Thoracic aorta (tissue), 2 donors: ENCODE measurements around the gene ACTN1. TPM values are rescaled to one million over a fixed set of nuclear protein-coding genes. Genes with fewer than 3 reads are reported as not detected.

Source experiments
- ATAC-seq: fragments of 150-250 bp; one replicate; pipeline ENCODE4 v1.8.0; 2017; ENCODE audit warnings: low read depth; ENCODE audit not compliant: insufficient number of reproducible peaks, low FRiP score
- DNase-seq: peaks from one replicate; pipeline ENCODE4 v3.0.0-alpha.2; 2020; ENCODE audit warnings: low spot score
- H3K27ac ChIP-seq, 2 donors: fragments of 200-600 bp; sonication (generic); 1 replicate in 1 of 2; 2 replicates in 1 of 2; pipeline ENCODE4 v1.5.1; 2016; ENCODE audit warnings: mild to moderate bottlenecking in 2 of 2, moderate library complexity in 2 of 2
- H3K27me3 ChIP-seq: fragments of 200-600 bp; sonication (generic); replicated peaks from 2 replicates; pipeline ENCODE4 v1.6.0; 2016; ENCODE audit warnings: mild to moderate bottlenecking; ENCODE audit not compliant: insufficient read depth
- H3K36me3 ChIP-seq: fragments of 200-600 bp; sonication (generic); one replicate; pipeline ENCODE4 v1.5.1; 2016
- H3K4me1 ChIP-seq, 2 donors: fragments of 200-600 bp; sonication (generic); 1 replicate in 1 of 2; 2 replicates in 1 of 2; pipeline versions ENCODE4 v1.5.1 to v1.6.0; 2016; ENCODE audit warnings: low read depth in 2 of 2, mild to moderate bottlenecking in 1 of 2; ENCODE audit not compliant: control insufficient read depth in 1 of 2
- H3K4me3 ChIP-seq: fragments of 200-600 bp; sonication (generic); 2 replicates; pipeline ENCODE4 v1.5.1; 2016; ENCODE audit warnings: mild to moderate bottlenecking
- H3K9me3 ChIP-seq: fragments of 200-600 bp; sonication (generic); 2 replicates; pipeline ENCODE4 v1.5.1; 2016
- CTCF ChIP-seq: fragments of 200-600 bp; sonication (generic); IDR thresholded peaks from one replicate; pipeline ENCODE4 v1.5.1; 2019; ENCODE audit warnings: antibody characterized with exemption
- total RNA-seq, 2 donors: library from RNA; depleted of rRNA; stranded (reverse); fragments of >200 nt; gene quantifications; one replicate each; pipeline versions ENCODE4 v1.1.0 to v1.2.3, GENCODE V29; 2016

ACTN1 gene
- total RNA-seq, 2 donors from 2014 or later = 1,201 to 1,291 TPM

GRCh38 chr14:68966872-68967301 is 12.2 kb downstream of the ACTN1 start:
- peaks cover 80 to 100% of the 10 kb centered on the region in 2 donors for H3K4me1 ChIP-seq
- DNase-seq = no peak

GRCh38 chr14:68965261-68965761 is 13.8 kb downstream of the ACTN1 start:
- Histone ChIP-seq H3K27ac (peak overlapping the region; percentile 100), H3K27me3 (no peaks in the 10 kb centered on the region), H3K36me3 (peaks cover 5% of the 10 kb centered on the region), H3K4me3 (peak overlapping the region; percentile 46), H3K9me3 (no peaks in the 10 kb centered on the region), H3K4me1 (peaks cover 67 to 100% of the 10 kb centered on the region in 2 donors)
- DNase-seq = no peak
- ATAC-seq = no peak
- TF ChIP-seq CTCF = no peak

More at GRCh38 chr14:68966872-68967301, 12.2 kb downstream of the ACTN1 start:
- Histone ChIP-seq H3K36me3 (peaks cover 6% of the 10 kb centered on the region), H3K27ac (peak overlapping the region; percentile 100), H3K27me3 (no peaks in the 10 kb centered on the region), H3K4me3 (peak overlapping the region; percentile 46), H3K9me3 (no peaks in the 10 kb centered on the region)
- no peak for TF ChIP-seq CTCF
- no peak for ATAC-seq

- H3K27ac ChIP-seq = peak overlapping the region; percentile 100
Observed at GRCh38 chr14:68964300-68965093, 14.6 kb downstream of the ACTN1 start.

GRCh38 chr14:68962681-68963080 is 16.4 kb downstream of the ACTN1 start:
- Histone ChIP-seq H3K4me1 (peaks cover 65 to 100% of the 10 kb centered on the region in 2 donors), H3K27ac (peak overlapping the region; percentile 73 to 95), H3K9me3 (no peaks in the 10 kb centered on the region), H3K36me3 (no peaks in the 10 kb centered on the region), H3K4me3 (peak overlapping the region; percentile 34), H3K27me3 (no peaks in the 10 kb centered on the region)
- TF ChIP-seq CTCF = no peak
- ATAC-seq (no peak), DNase-seq (no peak)

More at GRCh38 chr14:68964300-68965093, 14.6 kb downstream of the ACTN1 start:
- Histone ChIP-seq H3K27me3 (no peaks in the 10 kb centered on the region), H3K4me3 (peak overlapping the region; percentile 46), H3K36me3 (peaks cover 5% of the 10 kb centered on the region), H3K9me3 (no peaks in the 10 kb centered on the region), H3K4me1 (peaks cover 65 to 100% of the 10 kb centered on the region in 2 donors)
- no peak for TF ChIP-seq CTCF
- ATAC-seq = no peak
- no peak for DNase-seq

- H3K4me1 ChIP-seq = peaks cover 63 to 100% of the 10 kb centered on the region in 2 donors
- ATAC-seq (no peak), DNase-seq (no peak)
- H3K27ac ChIP-seq = peak overlapping the region; percentile 64 to 95
- no peak for TF ChIP-seq CTCF
- H3K27me3 ChIP-seq = no peaks in the 10 kb centered on the region
- H3K4me3 ChIP-seq = peak overlapping the region; percentile 34
- H3K36me3 ChIP-seq = no peaks in the 10 kb centered on the region
- H3K9me3 ChIP-seq = no peaks in the 10 kb centered on the region
Observed at GRCh38 chr14:68961781-68962584, 17.1 kb downstream of the ACTN1 start.
